ENCODE results near the gene CPPED1.

Gene CPPED1

GRCh38 chr16:12791340-12791739 lies 12.3 kb downstream of the CPPED1 start (continued):
- TF ChIP-seq ZBTB49 (tag by site-specific recombination; IDR thresholded peaks at IDR 0.05; ENCODE audit: low read depth) (no peak), ZBTB11 (tag by site-specific recombination; conservative IDR thresholded peaks at IDR 0.05; ENCODE audit: low read depth) (no peak), ZNF692 (tag by site-specific recombination; IDR thresholded peaks at IDR 0.05) (no peak), ZNF449 (tag by site-specific recombination; IDR thresholded peaks at IDR 0.05) (no peak)

- ChIA-PET POLR2A (interaction anchor here (1.8 kb wide), 1 partner anchor 15 kb away, joined by 5 read pairs; the partner anchor contains the start of gene CPPED1), CTCF (no interaction called here)
- Histone ChIP-seq H3K4me3 (ENCODE audit: low read depth, low read length) (no peak overlapping the region), H3K9me3 (ENCODE audit: control insufficient read depth, insufficient read depth, low read depth, low read length) (no peaks in the 10 kb centered on the region), H3K36me3 (ENCODE audit: control insufficient read depth in 2 of 2, insufficient read depth in 1 of 2, low read length in 2 of 2) (no peaks in the 10 kb centered on the region), H3K27ac (ENCODE audit: extremely low read depth, low read depth, low read length) (no peak overlapping the region), H3K4me1 (ENCODE audit: control insufficient read depth, insufficient read depth, low read length) (no peaks in the 10 kb centered on the region)
- TF ChIP-seq ZNF223 (tag by site-specific recombination; IDR thresholded peaks at IDR 0.05) (no peak), TRIM28 (IDR thresholded peaks at IDR 0.05; ENCODE audit: borderline replicate concordance, low read length) (no peak), ZNF416 (tag by site-specific recombination; IDR thresholded peaks at IDR 0.05) (no peak), ZNF580 (tag by site-specific recombination; IDR thresholded peaks at IDR 0.05) (no peak), ZNF280D (tag by site-specific recombination; IDR thresholded peaks at IDR 0.05) (no peak), ZSCAN16 (tag by site-specific recombination; IDR thresholded peaks at IDR 0.05) (no peak), HIC1 (tag by site-specific recombination; IDR thresholded peaks at IDR 0.05) (no peak), ZNF221 (tag by site-specific recombination; IDR thresholded peaks at IDR 0.05; ENCODE audit: borderline replicate concordance) (no peak), ZNF140 (tag by site-specific recombination; IDR thresholded peaks at IDR 0.05) (no peak), ZNF473 (tag by site-specific recombination; IDR thresholded peaks at IDR 0.05) (no peak), ZNF112 (tag by site-specific recombination; IDR thresholded peaks at IDR 0.05) (no peak)
These were observed 14.9 kb downstream of the CPPED1 start for GRCh38 chr16:12788758-12789157.
